ENCODE data around the gene ASCL5. TPM values are rescaled to one million over a fixed set of nuclear protein-coding genes. Genes with fewer than 3 reads are reported as not detected.

Gene ASCL5
- total RNA-seq, 1 donor from 2014 or later, result not detected

DNA sequence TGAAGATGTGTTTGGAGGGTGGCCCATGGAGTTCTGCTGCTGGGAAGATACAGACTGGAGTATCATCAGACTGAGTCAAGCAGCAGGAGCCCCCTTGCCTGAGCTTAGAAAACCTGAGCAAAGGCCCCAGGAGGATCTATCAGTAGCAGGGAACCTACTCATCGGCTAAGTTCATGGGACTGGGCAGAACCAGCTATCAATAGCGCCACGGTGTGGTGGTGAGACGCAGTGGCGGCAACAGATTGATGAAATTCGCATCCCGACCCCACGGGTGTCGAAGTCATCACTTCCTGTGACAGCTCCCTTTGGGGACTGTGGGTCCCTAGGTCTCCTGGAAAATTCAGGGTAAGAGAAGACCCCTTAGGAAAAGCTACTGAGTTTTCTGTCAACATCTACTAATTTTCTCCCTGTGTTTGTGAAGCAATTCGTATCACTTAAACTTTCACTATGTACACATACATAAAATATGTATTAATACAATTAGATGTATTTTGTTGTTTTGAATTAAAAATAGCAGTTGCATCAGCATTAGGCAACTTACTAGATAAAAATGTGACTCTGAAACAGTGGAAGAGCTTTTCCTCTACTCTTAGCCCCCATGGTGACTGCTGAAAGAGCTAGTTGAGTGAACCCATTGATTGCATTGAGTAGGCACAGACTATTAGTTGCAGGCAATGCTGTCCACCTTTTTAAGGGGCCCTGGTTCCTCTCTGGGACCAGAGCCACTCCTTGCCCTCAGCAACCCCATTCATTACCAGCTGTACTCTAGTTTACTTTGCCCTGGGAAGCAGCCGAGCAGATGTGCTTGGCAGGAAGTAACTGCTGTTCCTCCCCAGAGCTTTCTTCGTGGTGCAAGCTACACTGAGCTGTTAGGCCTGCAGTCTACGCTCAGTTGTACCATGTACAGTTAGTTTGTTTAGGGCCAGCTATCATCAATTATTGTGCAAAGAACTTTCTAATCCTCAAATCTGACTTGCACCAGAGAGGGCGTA lies 7.5 kb downstream of the ASCL5 start:
- intact Hi-C loops (cut with micrococcal nuclease), result no loop called here
- no peak overlapping the region for H3K27ac Mint-ChIP-seq
- POLR2A ChIA-PET, result no interaction called here

DNA sequence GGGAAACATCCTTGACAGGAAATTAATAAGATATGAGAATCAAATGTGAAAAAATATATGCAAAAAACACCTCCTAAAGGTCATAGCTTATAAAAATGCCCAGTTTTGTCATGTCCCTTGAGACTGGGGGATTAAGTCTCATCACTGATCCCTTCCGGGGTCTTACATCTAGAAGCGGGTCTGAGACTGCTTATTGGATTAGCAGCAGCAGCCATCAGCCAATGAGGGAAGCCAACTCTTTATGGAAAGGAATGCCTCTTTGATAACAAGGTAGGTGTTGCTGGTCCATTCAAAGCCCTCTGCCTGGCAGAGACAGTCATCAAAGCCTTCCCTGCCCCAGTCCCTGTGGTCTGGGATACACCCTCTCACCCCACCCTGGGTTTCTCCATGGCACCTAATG lies 10.9 kb downstream of the ASCL5 start:
- Mint-ChIP-seq H3K4me3 (peak overlapping the region; percentile 41), H3K36me3 (ENCODE audit: low read depth) (no peaks in the 10 kb centered on the region), H3K9me3 (no peaks in the 10 kb centered on the region), H3K27ac (no peak overlapping the region), H3K4me1 (peaks cover 8% of the 10 kb centered on the region), H3K27me3 (peaks cover 12% of the 10 kb centered on the region)
- no peak for DNase-seq
- ChIA-PET POLR2A (no interaction called here), CTCF (interaction anchor here (0.9 to 1.5 kb wide), 2 partner anchors 137 to 144 kb away, joined by 4 to 7 read pairs; no protein-coding TSS in a partner anchor)
- ATAC-seq (ENCODE audit: low read depth), result no peak
- intact Hi-C loops (cut with micrococcal nuclease), result no loop called here
- TF ChIP-seq, protein P1, sequence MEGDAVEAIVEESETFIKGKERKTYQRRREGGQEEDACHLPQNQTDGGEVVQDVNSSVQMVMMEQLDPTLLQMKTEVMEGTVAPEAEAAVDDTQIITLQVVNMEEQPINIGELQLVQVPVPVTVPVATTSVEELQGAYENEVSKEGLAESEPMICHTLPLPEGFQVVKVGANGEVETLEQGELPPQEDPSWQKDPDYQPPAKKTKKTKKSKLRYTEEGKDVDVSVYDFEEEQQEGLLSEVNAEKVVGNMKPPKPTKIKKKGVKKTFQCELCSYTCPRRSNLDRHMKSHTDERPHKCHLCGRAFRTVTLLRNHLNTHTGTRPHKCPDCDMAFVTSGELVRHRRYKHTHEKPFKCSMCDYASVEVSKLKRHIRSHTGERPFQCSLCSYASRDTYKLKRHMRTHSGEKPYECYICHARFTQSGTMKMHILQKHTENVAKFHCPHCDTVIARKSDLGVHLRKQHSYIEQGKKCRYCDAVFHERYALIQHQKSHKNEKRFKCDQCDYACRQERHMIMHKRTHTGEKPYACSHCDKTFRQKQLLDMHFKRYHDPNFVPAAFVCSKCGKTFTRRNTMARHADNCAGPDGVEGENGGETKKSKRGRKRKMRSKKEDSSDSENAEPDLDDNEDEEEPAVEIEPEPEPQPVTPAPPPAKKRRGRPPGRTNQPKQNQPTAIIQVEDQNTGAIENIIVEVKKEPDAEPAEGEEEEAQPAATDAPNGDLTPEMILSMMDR (IDR thresholded peaks at IDR 0.05), result no peak

More for the DNA sequence above, 7.5 kb downstream of the ASCL5 start:
- H3K4me3 Mint-ChIP-seq, result no peak overlapping the region
- TF ChIP-seq, protein P1 (IDR thresholded peaks at IDR 0.05), result no peak
- DNase-seq (no peak), ATAC-seq (ENCODE audit: low read depth) (no peak)
- H3K4me1 Mint-ChIP-seq, result peaks cover 5% of the 10 kb centered on the region
- CTCF ChIA-PET, result interaction anchor here (0.7 to 1.5 kb wide), 6 partner anchors 30 to 148 kb away, joined by 3 to 6 read pairs (median 3); no protein-coding TSS in a partner anchor
- peaks cover 16% of the 10 kb centered on the region for H3K27me3 Mint-ChIP-seq
- H3K36me3 Mint-ChIP-seq (ENCODE audit: low read depth), result no peaks in the 10 kb centered on the region
- no peaks in the 10 kb centered on the region for H3K9me3 Mint-ChIP-seq

DNA sequence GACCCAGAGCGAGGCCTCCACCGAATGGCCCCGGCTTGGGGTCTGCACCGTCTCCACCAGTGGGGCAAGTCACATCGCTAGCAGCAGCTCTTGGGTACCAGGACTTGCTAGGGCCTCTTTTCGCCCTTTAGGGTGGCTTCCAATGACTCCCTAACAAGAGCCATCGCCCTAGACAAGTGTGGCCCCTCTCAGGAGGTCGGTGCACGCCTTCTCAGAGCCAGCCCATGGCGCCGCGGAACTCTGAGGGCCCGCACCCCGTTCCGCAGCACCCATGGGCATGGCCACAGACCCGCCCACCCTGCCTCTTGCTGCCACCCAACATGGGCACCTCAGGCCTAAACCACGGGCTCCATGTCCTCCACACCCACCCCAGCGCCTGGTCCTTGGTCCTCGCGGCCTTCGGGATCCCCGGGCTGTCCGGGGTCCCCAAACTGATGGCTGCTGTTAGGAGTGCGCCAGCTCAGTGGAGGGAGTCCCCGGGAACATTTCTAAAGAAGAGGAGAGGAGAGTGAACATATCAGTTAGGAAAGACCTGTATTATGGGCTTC lies 11.5 kb downstream of the ASCL5 start:
- Mint-ChIP-seq H3K4me1 (peaks cover 8% of the 10 kb centered on the region), H3K9me3 (no peaks in the 10 kb centered on the region), H3K4me3 (no peak overlapping the region), H3K27me3 (peaks cover 12% of the 10 kb centered on the region), H3K27ac (no peak overlapping the region), H3K36me3 (ENCODE audit: low read depth) (no peaks in the 10 kb centered on the region)
- POLR2A ChIA-PET, result no interaction called here
- no peak for DNase-seq
- intact Hi-C loops (cut with micrococcal nuclease), result no loop called here
- TF ChIP-seq, protein P1 (IDR thresholded peaks at IDR 0.05), result no peak
- no peak for ATAC-seq (ENCODE audit: low read depth)
- CTCF ChIA-PET, result interaction anchor here (1.5 to 3.2 kb wide), 2 partner anchors 136 to 144 kb away, joined by 9 to 38 read pairs; no protein-coding TSS in a partner anchor

DNA sequence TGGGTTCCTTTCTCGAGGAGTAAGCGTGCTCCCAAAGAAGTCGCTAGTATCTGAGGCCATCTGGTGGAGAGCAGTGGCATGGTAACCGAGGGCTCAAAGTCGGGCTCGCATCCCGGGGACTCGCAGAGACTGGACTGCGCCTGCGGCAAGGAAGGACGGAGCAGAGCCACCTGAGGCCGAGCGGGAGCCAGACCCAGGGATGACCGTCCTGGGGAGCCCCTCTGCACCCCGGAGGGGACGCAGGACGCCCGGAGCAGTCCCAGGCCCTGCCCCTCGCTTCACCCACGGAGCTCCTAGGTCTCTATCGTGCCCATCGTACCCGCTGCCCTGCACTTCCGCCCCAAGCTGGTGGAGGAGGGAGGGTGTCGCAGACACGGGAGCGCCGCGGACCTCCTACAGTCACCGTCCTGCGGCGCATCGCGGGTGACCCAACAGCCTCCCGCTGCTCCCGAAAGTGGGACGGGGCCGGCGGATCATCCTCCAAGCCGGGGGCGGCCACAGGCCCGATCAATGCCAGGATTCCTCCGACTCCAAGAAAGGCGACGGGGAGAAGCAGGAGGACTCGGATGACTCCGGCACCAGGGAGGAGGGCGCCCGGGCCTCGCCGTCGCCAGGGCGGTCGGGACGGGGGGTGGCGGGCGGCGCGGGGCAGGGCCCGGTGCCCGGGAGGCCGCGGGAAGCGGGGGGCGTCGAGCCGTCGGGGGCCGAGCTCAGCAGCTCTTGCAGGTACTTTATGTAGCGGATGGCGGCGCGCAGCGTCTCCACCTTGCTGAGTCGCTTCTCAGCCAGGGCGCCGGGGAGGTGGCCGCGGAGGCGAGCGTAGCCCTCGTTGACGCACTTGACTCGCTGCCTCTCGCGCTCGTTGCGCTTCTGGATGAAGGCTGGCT lies 12.5 kb downstream of the ASCL5 start:
- intact Hi-C loops (cut with micrococcal nuclease), result loop anchor here (1.0 to 5.0 kb wide), 4 partner anchors 28 to 492 kb away; partner anchors contain the start of gene KIF14
- Mint-ChIP-seq H3K4me3 (peak overlapping the region; percentile 82), H3K9me3 (no peaks in the 10 kb centered on the region), H3K27ac (no peak overlapping the region), H3K36me3 (ENCODE audit: low read depth) (no peaks in the 10 kb centered on the region), H3K4me1 (peaks cover 2% of the 10 kb centered on the region), H3K27me3 (peaks cover 12% of the 10 kb centered on the region)
- POLR2A ChIA-PET, result interaction anchor here (0.7 kb wide), 1 partner anchor 142 kb away, joined by 3 read pairs; no protein-coding TSS in a partner anchor
- ATAC-seq (ENCODE audit: low read depth), result peak; percentile 88
- CTCF ChIA-PET, result interaction anchor here (0.5 to 3.2 kb wide), 10 partner anchors 9 to 492 kb away, joined by 3 to 38 read pairs (median 4); no protein-coding TSS in a partner anchor
- peak; percentile 61 for DNase-seq
- TF ChIP-seq, protein P1 (IDR thresholded peaks at IDR 0.05), result peak; percentile 18
